Lower leg skin (tissue), 3 donors: Measurements from ENCODE around the gene PRODH.
"Not testable (repeated sequence)": the region's sequence is repeated elsewhere in the genome, so short reads cannot be mapped to it uniquely, and the experiment has no call there.

ENCODE experiments used
- CTCF ChIP-seq, 3 donors: fragments of 450-650 bp; IDR thresholded peaks; one replicate each; pipeline ENCODE4 v1.5.1; 2016; ENCODE audit warnings: antibody characterized with exemption in 3 of 3, mild to moderate bottlenecking in 3 of 3, moderate library complexity in 2 of 3
- POLR2A ChIP-seq, 2 donors: fragments of 450-650 bp; IDR thresholded peaks; one replicate each; pipeline ENCODE4 v1.6.1; 2016 to 2017; ENCODE audit warnings: antibody characterized with exemption in 2 of 2, mild to moderate bottlenecking in 1 of 2, moderate library complexity in 1 of 2

- not testable (repeated sequence) for TF ChIP-seq CTCF, POLR2A (IDR thresholded peaks at IDR 0.05)
These were observed 24.2 kb upstream of the PRODH start for GRCh38 chr22:18960166-18960820.
